CD14-positive monocyte (primary cell): ENCODE results near the gene PDLIM5. TPM values are rescaled to one million over a fixed set of nuclear protein-coding genes. Genes with fewer than 3 reads are reported as not detected.

Experiments
- DNase-seq, 3 donors: peaks; one replicate each; pipeline ENCODE4 v3.0.0-alpha.2; 2011 to 2022
- H2AFZ ChIP-seq: 2 replicates; pipeline ENCODE4 v1.6.0; 2012; ENCODE audit warnings: mild to moderate bottlenecking, low read depth, low read length, inconsistent platforms; ENCODE audit not compliant: insufficient read depth, poor library complexity, severe bottlenecking
- H3K27ac ChIP-seq, 2 donors: 1 replicate in 1 of 2; 2 replicates in 1 of 2; pipeline ENCODE4 v1.5.1; 2012 to 2013; ENCODE audit warnings: low read length in 2 of 2, control low read depth in 1 of 2, inconsistent platforms in 1 of 2, low read depth in 1 of 2, mild to moderate bottlenecking in 1 of 2
- H3K27me3 ChIP-seq, 2 donors: one replicate each; pipeline versions ENCODE4 v1.6.0 to v1.6.1; 2011 to 2013; ENCODE audit warnings: low read length in 2 of 2; ENCODE audit not compliant: control insufficient read depth in 2 of 2, insufficient read depth in 2 of 2
- H3K36me3 ChIP-seq, 2 donors: replicated peaks in 1 of 2; 1 replicate in 1 of 2; 2 replicates in 1 of 2; pipeline versions ENCODE4 v1.5.1 to v1.6.1; 2012 to 2013; ENCODE audit warnings: low read length in 2 of 2, control low read depth in 1 of 2, inconsistent platforms in 1 of 2, mild to moderate bottlenecking in 1 of 2; ENCODE audit not compliant: insufficient read depth in 2 of 2, control insufficient read depth in 1 of 2
- H3K4me1 ChIP-seq, 2 donors: 1 replicate in 1 of 2; 2 replicates in 1 of 2; pipeline versions ENCODE4 v1.5.1 to v1.6.1; 2012 to 2013; ENCODE audit warnings: low read length in 2 of 2, control low read depth in 1 of 2, inconsistent platforms in 1 of 2, mild to moderate bottlenecking in 1 of 2, moderate library complexity in 1 of 2; ENCODE audit not compliant: insufficient read depth in 2 of 2, control insufficient read depth in 1 of 2
- H3K4me2 ChIP-seq: replicated peaks from 2 replicates; pipeline ENCODE3; 2012; ENCODE audit warnings: low read length, moderate library complexity, mild to moderate bottlenecking; ENCODE audit not compliant: poor library complexity, severe bottlenecking; ENCODE audit errors: extremely low read depth
- H3K4me3 ChIP-seq, 3 experiments: fragments of 200-600 bp in 1 of 3; sonication (generic) in 1 of 3; replicated peaks in 1 of 3; 1 replicate in 2 of 3; 2 replicates in 1 of 3; pipeline ENCODE4 v1.5.1; 2011 to 2013; ENCODE audit warnings: low read length in 3 of 3, mild to moderate bottlenecking in 3 of 3, control low read depth in 2 of 3, low read depth in 2 of 3, inconsistent platforms in 1 of 3, moderate library complexity in 1 of 3
- H3K79me2 ChIP-seq: 2 replicates; pipeline ENCODE4 v1.6.0; 2012; ENCODE audit warnings: mild to moderate bottlenecking, control low read depth, inconsistent platforms, low read length, moderate library complexity; ENCODE audit not compliant: insufficient read depth
- H3K9ac ChIP-seq: 2 replicates; pipeline ENCODE4 v1.6.0; 2017; ENCODE audit warnings: low read length, mild to moderate bottlenecking; ENCODE audit not compliant: insufficient read depth, poor library complexity, severe bottlenecking
- H3K9me3 ChIP-seq, 2 donors: replicated peaks in 1 of 2; 1 replicate in 1 of 2; 2 replicates in 1 of 2; pipeline versions ENCODE4 v1.5.1 to v1.6.1; 2012 to 2013; ENCODE audit warnings: low read length in 2 of 2, control low read depth in 1 of 2; ENCODE audit not compliant: control insufficient read depth in 1 of 2, insufficient read depth in 1 of 2
- H4K20me1 ChIP-seq: 2 replicates; pipeline ENCODE4 v1.6.0; 2012; ENCODE audit warnings: mild to moderate bottlenecking, low read length, control low read depth, moderate library complexity; ENCODE audit not compliant: insufficient read depth
- H3K27ac Mint-ChIP-seq, 7 donors: one replicate each; pipeline ENCODE4 v1.8.0; 2020; ENCODE audit warnings: mild to moderate bottlenecking in 7 of 7, mixed read lengths in 7 of 7, moderate library complexity in 6 of 7, inconsistent platforms in 2 of 7
- H3K27me3 Mint-ChIP-seq, 3 donors: one replicate each; pipeline ENCODE4 v1.8.0; 2021 to 2022; ENCODE audit warnings: low read depth in 3 of 3, mild to moderate bottlenecking in 3 of 3, mixed read lengths in 3 of 3, moderate library complexity in 3 of 3, inconsistent platforms in 1 of 3
- H3K36me3 Mint-ChIP-seq, 2 donors: one replicate each; pipeline ENCODE4 v1.8.0; 2020; ENCODE audit warnings: mixed read lengths in 2 of 2, inconsistent platforms in 1 of 2, mild to moderate bottlenecking in 1 of 2
- H3K4me1 Mint-ChIP-seq: one replicate; pipeline ENCODE4 v1.8.0; 2020; ENCODE audit warnings: mild to moderate bottlenecking, mixed read lengths
- H3K4me3 Mint-ChIP-seq, 2 donors: one replicate each; pipeline ENCODE4 v1.8.0; 2020; ENCODE audit warnings: mild to moderate bottlenecking in 2 of 2, mixed read lengths in 2 of 2, moderate library complexity in 1 of 2
- H3K9me3 Mint-ChIP-seq, 7 donors: one replicate each; pipeline ENCODE4 v1.8.0; 2020 to 2022; ENCODE audit warnings: mixed read lengths in 7 of 7, mild to moderate bottlenecking in 6 of 7, moderate library complexity in 6 of 7, inconsistent platforms in 2 of 7
- CTCF ChIP-seq: fragments of 200-600 bp; IDR thresholded peaks from one replicate; pipeline ENCODE4 v1.8.0; 2022; ENCODE audit warnings: antibody characterized with exemption, mild to moderate bottlenecking
- WGBS: methylation state at CpG from one replicate; pipeline ENCODE4 v1.1.5; 2013; ENCODE audit warnings: missing lambda C conversion rate; ENCODE audit not compliant: insufficient coverage; 5-methylcytosine and 5-hydroxymethylcytosine counted together
- intact Hi-C, 2 donors: fragments of 100-400 bp; cut with micrococcal nuclease; formaldehyde crosslinking; loops; one replicate each; pipeline versions ENCODE4 v1.15.0 to v1.15.1; 2023
- polyA plus RNA-seq, 3 donors: library from polyadenylated mRNA; depleted of rRNA in 1 of 3; unstranded in 2 of 3; stranded (reverse) in 1 of 3; fragments of 300-500 nt in 2 of 3; fragments of >200 nt in 1 of 3; fragmentation: Illumina TruSeq in 2 of 3; gene quantifications; 1 replicate in 2 of 3; 2 replicates in 1 of 3; pipeline ENCODE4 v1.2.3, GENCODE V29; 2012 to 2021

Gene PDLIM5
- polyA plus RNA-seq, 3 donors: 75.3 to 105 (median 80.9) TPM

- DNase-seq: no peak
- Histone ChIP-seq H3K36me3 (peaks cover 4 to 29% of the 10 kb centered on the region in 2 donors), H3K79me2 (no peaks in the 10 kb centered on the region), H3K27me3 (no peaks in the 10 kb centered on the region), H3K4me1 (no peaks in the 10 kb centered on the region), H3K4me3 (no peak overlapping the region), H3K27ac (no peak overlapping the region), H3K9me3 (no peaks in the 10 kb centered on the region), H2AFZ (no peak overlapping the region), H4K20me1 (peaks cover 3% of the 10 kb centered on the region), H3K9ac (no peak overlapping the region), H3K4me2 (no peak overlapping the region)
- H3K27ac Mint-ChIP-seq: no peak overlapping the region
- peaks cover 0 to 2% (median 0%) of the 10 kb centered on the region in 3 donors for H3K27me3 Mint-ChIP-seq
- intact Hi-C loops: loop anchor here in 1 of 2 donors (5.0 kb wide), 1 partner anchor 184 kb away; no protein-coding TSS in a partner anchor
- no peaks in the 10 kb centered on the region for H3K9me3 Mint-ChIP-seq
- H3K4me1 Mint-ChIP-seq: peaks cover 2% of the 10 kb centered on the region
- no peak overlapping the region for H3K4me3 Mint-ChIP-seq
- H3K36me3 Mint-ChIP-seq: peaks cover 24 to 32% of the 10 kb centered on the region in 2 donors
- no CpG with 5 or more reads among the region's 2 CpGs for WGBS
- no peak for TF ChIP-seq CTCF
Measured at GRCh38 chr4:94591289-94591688, 139.5 kb downstream of the PDLIM5 start.

GRCh38 chr4:94595013-94595412 is 143.3 kb downstream of the PDLIM5 start:
- Histone ChIP-seq H3K36me3 (peaks cover 3 to 14% of the 10 kb centered on the region in 2 donors), H3K4me1 (no peaks in the 10 kb centered on the region), H3K9me3 (no peaks in the 10 kb centered on the region), H2AFZ (no peak overlapping the region), H4K20me1 (peaks cover 3% of the 10 kb centered on the region), H3K79me2 (no peaks in the 10 kb centered on the region), H3K27ac (no peak overlapping the region), H3K4me3 (no peak overlapping the region), H3K27me3 (no peaks in the 10 kb centered on the region), H3K9ac (no peak overlapping the region), H3K4me2 (no peak overlapping the region)
- H3K4me3 Mint-ChIP-seq: no peak overlapping the region
- DNase-seq: no peak
- H3K4me1 Mint-ChIP-seq: peaks cover 2% of the 10 kb centered on the region
- H3K9me3 Mint-ChIP-seq: no peaks in the 10 kb centered on the region
- intact Hi-C loops: loop anchor here in 1 of 2 donors (5.0 kb wide), 1 partner anchor 188 kb away; no protein-coding TSS in a partner anchor
- no CpG with 5 or more reads among the region's 1 CpG for WGBS
- peaks cover 13% of the 10 kb centered on the region in 2 donors for H3K36me3 Mint-ChIP-seq
- H3K27ac Mint-ChIP-seq: no peak overlapping the region
- no peak for TF ChIP-seq CTCF
- peaks cover 0 to 2% (median 0%) of the 10 kb centered on the region in 3 donors for H3K27me3 Mint-ChIP-seq
